SU-DHL-6 (cell line): ENCODE results near the gene PRX.

Source experiments
- EZH2phosphoT487 ChIP-seq: fragments of 200-600 bp; sonication (generic), shearing (Covaris generic); conservative IDR thresholded peaks from 2 replicates; pipeline ENCODE4 v1.6.1; 2018; ENCODE audit warnings: mild to moderate bottlenecking, antibody characterized with exemption, low read length, moderate library complexity, mixed read lengths
- TF ChIP-seq, protein P1 (sequence below): fragments of 200-600 bp; sonication (generic); IDR thresholded peaks from one replicate; pipeline ENCODE4 v1.5.1; 2017; ENCODE audit warnings: antibody characterized with exemption, mild to moderate bottlenecking, low read length, moderate library complexity; ENCODE audit not compliant: insufficient read depth, poor library complexity, severe bottlenecking

GRCh38 chr19:40415768-40416167 is 2.6 kb upstream of the PRX start:
- TF ChIP-seq, protein P1, sequence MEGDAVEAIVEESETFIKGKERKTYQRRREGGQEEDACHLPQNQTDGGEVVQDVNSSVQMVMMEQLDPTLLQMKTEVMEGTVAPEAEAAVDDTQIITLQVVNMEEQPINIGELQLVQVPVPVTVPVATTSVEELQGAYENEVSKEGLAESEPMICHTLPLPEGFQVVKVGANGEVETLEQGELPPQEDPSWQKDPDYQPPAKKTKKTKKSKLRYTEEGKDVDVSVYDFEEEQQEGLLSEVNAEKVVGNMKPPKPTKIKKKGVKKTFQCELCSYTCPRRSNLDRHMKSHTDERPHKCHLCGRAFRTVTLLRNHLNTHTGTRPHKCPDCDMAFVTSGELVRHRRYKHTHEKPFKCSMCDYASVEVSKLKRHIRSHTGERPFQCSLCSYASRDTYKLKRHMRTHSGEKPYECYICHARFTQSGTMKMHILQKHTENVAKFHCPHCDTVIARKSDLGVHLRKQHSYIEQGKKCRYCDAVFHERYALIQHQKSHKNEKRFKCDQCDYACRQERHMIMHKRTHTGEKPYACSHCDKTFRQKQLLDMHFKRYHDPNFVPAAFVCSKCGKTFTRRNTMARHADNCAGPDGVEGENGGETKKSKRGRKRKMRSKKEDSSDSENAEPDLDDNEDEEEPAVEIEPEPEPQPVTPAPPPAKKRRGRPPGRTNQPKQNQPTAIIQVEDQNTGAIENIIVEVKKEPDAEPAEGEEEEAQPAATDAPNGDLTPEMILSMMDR, result no peak
- TF ChIP-seq EZH2phosphoT487, result no peak
